Neural cell (in vitro differentiated cells): ENCODE data around the gene MDN1.

ENCODE experiments used
- EZH2 ChIP-seq: fragments of 200-600, 300-800 bp; shearing (Covaris generic), sonication (generic); IDR thresholded peaks from 2 replicates; pipeline ENCODE4 v1.6.1; 2014; ENCODE audit warnings: antibody characterized with exemption, low read length, borderline replicate concordance, mild to moderate bottlenecking; ENCODE audit not compliant: insufficient read depth, poor library complexity, severe bottlenecking
- POLR2AphosphoS5 ChIP-seq: IDR thresholded peaks from 2 replicates; pipeline ENCODE4 v1.6.1; 2012
- RAD21 ChIP-seq: fragments of 450-650 bp; conservative IDR thresholded peaks from 2 replicates; pipeline ENCODE4 v1.6.1; 2014; ENCODE audit warnings: antibody characterized with exemption, mild to moderate bottlenecking, moderate library complexity
- SMC3 ChIP-seq: fragments of 450-650 bp; conservative IDR thresholded peaks from 2 replicates; pipeline ENCODE4 v1.6.1; 2014; ENCODE audit warnings: antibody characterized with exemption, mild to moderate bottlenecking, moderate library complexity; ENCODE audit not compliant: poor library complexity
- TAF1 ChIP-seq: IDR thresholded peaks from 2 replicates; pipeline ENCODE4 v1.6.1; 2012; ENCODE audit warnings: low read depth
- TF ChIP-seq, protein P1 (sequence below): IDR thresholded peaks from 2 replicates; pipeline ENCODE4 v1.6.1; 2012; ENCODE audit warnings: borderline replicate concordance
- TF ChIP-seq, protein P2 (sequence below): fragments of 450-650 bp; IDR thresholded peaks from 2 replicates; pipeline ENCODE4 v1.5.1; 2014; ENCODE audit warnings: antibody characterized with exemption, mild to moderate bottlenecking, moderate library complexity; ENCODE audit not compliant: poor library complexity, severe bottlenecking

DNA sequence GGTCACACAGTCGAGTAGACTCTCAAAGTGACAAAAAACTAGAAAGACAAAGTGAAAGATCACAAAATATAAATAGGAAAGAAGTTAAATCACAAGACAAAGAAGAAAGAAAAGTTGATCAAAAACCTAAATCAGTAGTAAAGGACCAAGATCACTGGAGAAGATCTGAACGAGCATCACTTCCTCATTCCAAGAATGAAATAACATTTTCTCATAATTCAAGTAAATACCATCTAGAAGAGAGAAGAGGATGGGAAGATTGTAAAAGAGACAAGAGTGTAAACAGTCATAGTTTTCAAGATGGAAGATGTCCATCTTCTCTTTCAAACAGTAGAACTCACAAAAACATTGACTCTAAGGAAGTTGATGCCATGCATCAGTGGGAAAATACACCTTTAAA is 43.1 kb upstream of the MDN1 start:
- TF ChIP-seq TAF1 = no peak
- TF ChIP-seq, protein P1, sequence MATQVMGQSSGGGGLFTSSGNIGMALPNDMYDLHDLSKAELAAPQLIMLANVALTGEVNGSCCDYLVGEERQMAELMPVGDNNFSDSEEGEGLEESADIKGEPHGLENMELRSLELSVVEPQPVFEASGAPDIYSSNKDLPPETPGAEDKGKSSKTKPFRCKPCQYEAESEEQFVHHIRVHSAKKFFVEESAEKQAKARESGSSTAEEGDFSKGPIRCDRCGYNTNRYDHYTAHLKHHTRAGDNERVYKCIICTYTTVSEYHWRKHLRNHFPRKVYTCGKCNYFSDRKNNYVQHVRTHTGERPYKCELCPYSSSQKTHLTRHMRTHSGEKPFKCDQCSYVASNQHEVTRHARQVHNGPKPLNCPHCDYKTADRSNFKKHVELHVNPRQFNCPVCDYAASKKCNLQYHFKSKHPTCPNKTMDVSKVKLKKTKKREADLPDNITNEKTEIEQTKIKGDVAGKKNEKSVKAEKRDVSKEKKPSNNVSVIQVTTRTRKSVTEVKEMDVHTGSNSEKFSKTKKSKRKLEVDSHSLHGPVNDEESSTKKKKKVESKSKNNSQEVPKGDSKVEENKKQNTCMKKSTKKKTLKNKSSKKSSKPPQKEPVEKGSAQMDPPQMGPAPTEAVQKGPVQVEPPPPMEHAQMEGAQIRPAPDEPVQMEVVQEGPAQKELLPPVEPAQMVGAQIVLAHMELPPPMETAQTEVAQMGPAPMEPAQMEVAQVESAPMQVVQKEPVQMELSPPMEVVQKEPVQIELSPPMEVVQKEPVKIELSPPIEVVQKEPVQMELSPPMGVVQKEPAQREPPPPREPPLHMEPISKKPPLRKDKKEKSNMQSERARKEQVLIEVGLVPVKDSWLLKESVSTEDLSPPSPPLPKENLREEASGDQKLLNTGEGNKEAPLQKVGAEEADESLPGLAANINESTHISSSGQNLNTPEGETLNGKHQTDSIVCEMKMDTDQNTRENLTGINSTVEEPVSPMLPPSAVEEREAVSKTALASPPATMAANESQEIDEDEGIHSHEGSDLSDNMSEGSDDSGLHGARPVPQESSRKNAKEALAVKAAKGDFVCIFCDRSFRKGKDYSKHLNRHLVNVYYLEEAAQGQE = no peak
- no peak for TF ChIP-seq POLR2AphosphoS5
- TF ChIP-seq, protein P2, sequence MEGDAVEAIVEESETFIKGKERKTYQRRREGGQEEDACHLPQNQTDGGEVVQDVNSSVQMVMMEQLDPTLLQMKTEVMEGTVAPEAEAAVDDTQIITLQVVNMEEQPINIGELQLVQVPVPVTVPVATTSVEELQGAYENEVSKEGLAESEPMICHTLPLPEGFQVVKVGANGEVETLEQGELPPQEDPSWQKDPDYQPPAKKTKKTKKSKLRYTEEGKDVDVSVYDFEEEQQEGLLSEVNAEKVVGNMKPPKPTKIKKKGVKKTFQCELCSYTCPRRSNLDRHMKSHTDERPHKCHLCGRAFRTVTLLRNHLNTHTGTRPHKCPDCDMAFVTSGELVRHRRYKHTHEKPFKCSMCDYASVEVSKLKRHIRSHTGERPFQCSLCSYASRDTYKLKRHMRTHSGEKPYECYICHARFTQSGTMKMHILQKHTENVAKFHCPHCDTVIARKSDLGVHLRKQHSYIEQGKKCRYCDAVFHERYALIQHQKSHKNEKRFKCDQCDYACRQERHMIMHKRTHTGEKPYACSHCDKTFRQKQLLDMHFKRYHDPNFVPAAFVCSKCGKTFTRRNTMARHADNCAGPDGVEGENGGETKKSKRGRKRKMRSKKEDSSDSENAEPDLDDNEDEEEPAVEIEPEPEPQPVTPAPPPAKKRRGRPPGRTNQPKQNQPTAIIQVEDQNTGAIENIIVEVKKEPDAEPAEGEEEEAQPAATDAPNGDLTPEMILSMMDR = no peak
- no peak for TF ChIP-seq EZH2
- TF ChIP-seq RAD21 = no peak
- TF ChIP-seq SMC3 = no peak
